GM20000 (cell line): Measurements from ENCODE around the gene TICAM2.
"Not testable (repeated sequence)": the region's sequence is repeated elsewhere in the genome, so short reads cannot be mapped to it uniquely, and the experiment has no call there.

Experiments used
- DNase-seq: peaks from one replicate; pipeline ENCODE4 v3.0.0; 2012; ENCODE audit warnings: low spot score
- CTCF ChIP-seq: IDR thresholded peaks from 2 replicates; pipeline ENCODE4 v1.5.1; 2012; ENCODE audit warnings: mild to moderate bottlenecking, control low read depth; ENCODE audit errors: extremely low read depth, missing control alignments

The TICAM2 gene

GRCh38 chr5:115601701-115602590 lies at the start of gene TICAM2:
TICAM2 (minus strand) TSS chr5:115602479; CDS start chr5:115581256, 21,223 bp downstream.
- no peak for TF ChIP-seq CTCF
- DNase-seq = peak; percentile 90

GRCh38 chr5:115649541-115649940 lies 47.3 kb upstream of the TICAM2 start:
- no peak for TF ChIP-seq CTCF
- DNase-seq = no peak

- no peak for DNase-seq
- no peak for TF ChIP-seq CTCF
These were observed 45.8 kb upstream of the TICAM2 start for GRCh38 chr5:115648056-115648455.

GRCh38 chr5:115645386-115645785 lies 43.1 kb upstream of the TICAM2 start:
- not testable (repeated sequence) for DNase-seq

- TF ChIP-seq CTCF = no peak
These were observed 41.8 kb upstream of the TICAM2 start for GRCh38 chr5:115644046-115644445.

GRCh38 chr5:115641948-115642347 lies 39.7 kb upstream of the TICAM2 start:
- no peak for DNase-seq
- no peak for TF ChIP-seq CTCF

More at GRCh38 chr5:115644046-115644445, 41.8 kb upstream of the TICAM2 start:
- no peak for DNase-seq

- DNase-seq = no peak
- TF ChIP-seq CTCF = no peak
These were observed 38.0 kb upstream of the TICAM2 start for GRCh38 chr5:115640274-115640673.

GRCh38 chr5:115639377-115639776 lies 37.1 kb upstream of the TICAM2 start:
- no peak for TF ChIP-seq CTCF
- no peak for DNase-seq
